ENCODE data around the gene HOXA7. TPM values are rescaled to one million over a fixed set of nuclear protein-coding genes. Genes with fewer than 3 reads are reported as not detected.
A peak's percentile ranks its signal among the peaks of the same experiment; 100 is the strongest.

Gene HOXA7
- total RNA-seq, 4 donors from 2014 or later = 8.7 to 16.9 (median 11.3) TPM

- WGBS, 2 donors = 2 to 3% methylated on average over 26 to 27 of the region's 27 CpGs
- DNase-seq (ENCODE audit: low spot score in 2 of 2) = no peak
- Histone ChIP-seq H3K27ac (peak overlapping the region; percentile 60 to 88 (median 88)), H3K36me3 (no peaks in the 10 kb centered on the region), H3K27me3 (peaks cover 0 to 98% of the 10 kb centered on the region in 2 donors), H3K4me3 (peak overlapping the region; percentile 38 to 58 (median 42)), H3K9me3 (no peaks in the 10 kb centered on the region), H3K4me1 (peaks cover 0 to 84% (median 23%) of the 10 kb centered on the region in 4 donors)
- no peak for TF ChIP-seq EP300 (IDR thresholded peaks at IDR 0.05)
- TF ChIP-seq POLR2A (IDR thresholded peaks at IDR 0.05) = no peak
- TF ChIP-seq CTCF (IDR thresholded peaks at IDR 0.05) = no peak
Measured at GRCh38 chr7:27151341-27151930, 5.0 kb downstream of the HOXA7 start.

GRCh38 chr7:27150568-27151340, 5.7 kb downstream of the HOXA7 start:
- no peak for DNase-seq (ENCODE audit: low spot score in 2 of 2)
- WGBS, 2 donors = 0 to 1% methylated on average over 50 of the region's 58 CpGs
- H3K9me3 ChIP-seq = no peaks in the 10 kb centered on the region
- H3K4me3 ChIP-seq = peak overlapping the region; percentile 38 to 58 (median 42)
- H3K27me3 ChIP-seq = peaks cover 0 to 98% of the 10 kb centered on the region in 2 donors
- H3K4me1 ChIP-seq = peaks cover 0 to 77% (median 19%) of the 10 kb centered on the region in 4 donors
- TF ChIP-seq POLR2A (IDR thresholded peaks at IDR 0.05) = peak; percentile 28 to 71
- peak; percentile 84 to 94 (median 88) for TF ChIP-seq CTCF (IDR thresholded peaks at IDR 0.05)
- peak in 1 of 2 donors; percentile 88 for TF ChIP-seq EP300 (IDR thresholded peaks at IDR 0.05)
- peak overlapping the region in 3 of 4 donors; percentile 87 to 88 (median 88) for H3K27ac ChIP-seq
- H3K36me3 ChIP-seq = no peaks in the 10 kb centered on the region

GRCh38 chr7:27149842-27150567, 6.5 kb downstream of the HOXA7 start:
- Histone ChIP-seq H3K4me3 (peak overlapping the region; percentile 38 to 58 (median 42)), H3K9me3 (no peaks in the 10 kb centered on the region), H3K27me3 (peaks cover 0 to 98% of the 10 kb centered on the region in 2 donors), H3K27ac (peak overlapping the region in 3 of 4 donors; percentile 77 to 88 (median 88)), H3K4me1 (peaks cover 0 to 69% (median 12%) of the 10 kb centered on the region in 4 donors), H3K36me3 (peaks cover 0 to 6% (median 0%) of the 10 kb centered on the region in 3 donors)
- no peak for DNase-seq (ENCODE audit: low spot score in 2 of 2)
- TF ChIP-seq CTCF (IDR thresholded peaks at IDR 0.05) = no peak
- TF ChIP-seq POLR2A (IDR thresholded peaks at IDR 0.05) = no peak
- TF ChIP-seq EP300 (IDR thresholded peaks at IDR 0.05) = no peak
- 45 to 57% methylated on average over 7 to 13 of the region's 13 CpGs for WGBS, 2 donors

- Histone ChIP-seq H3K27ac (peak overlapping the region; percentile 67 to 88 (median 76)), H3K36me3 (peaks cover 0 to 16% (median 0%) of the 10 kb centered on the region in 3 donors), H3K4me1 (peaks cover 0 to 69% (median 11%) of the 10 kb centered on the region in 4 donors), H3K9me3 (no peaks in the 10 kb centered on the region), H3K4me3 (peak overlapping the region; percentile 38 to 58 (median 42)), H3K27me3 (peaks cover 0 to 98% of the 10 kb centered on the region in 2 donors)
- WGBS, 2 donors = 37 to 46% methylated on average over 22 to 29 of the region's 30 CpGs
- DNase-seq (ENCODE audit: low spot score in 2 of 2) = no peak
- TF ChIP-seq POLR2A (IDR thresholded peaks at IDR 0.05) (no peak), CTCF (IDR thresholded peaks at IDR 0.05) (no peak), EP300 (IDR thresholded peaks at IDR 0.05) (no peak)
Measured at GRCh38 chr7:27148756-27149641, 7.5 kb downstream of the HOXA7 start.
